GM12874 (cell line): ENCODE results near the gene MYO9A.

Experiments
- CTCF ChIP-seq: IDR thresholded peaks from 2 replicates; pipeline ENCODE4 v1.5.1; 2011; ENCODE audit warnings: low read depth, mild to moderate bottlenecking, control low read depth, low read length, moderate library complexity; ENCODE audit not compliant: insufficient read depth

Gene MYO9A

DNA sequence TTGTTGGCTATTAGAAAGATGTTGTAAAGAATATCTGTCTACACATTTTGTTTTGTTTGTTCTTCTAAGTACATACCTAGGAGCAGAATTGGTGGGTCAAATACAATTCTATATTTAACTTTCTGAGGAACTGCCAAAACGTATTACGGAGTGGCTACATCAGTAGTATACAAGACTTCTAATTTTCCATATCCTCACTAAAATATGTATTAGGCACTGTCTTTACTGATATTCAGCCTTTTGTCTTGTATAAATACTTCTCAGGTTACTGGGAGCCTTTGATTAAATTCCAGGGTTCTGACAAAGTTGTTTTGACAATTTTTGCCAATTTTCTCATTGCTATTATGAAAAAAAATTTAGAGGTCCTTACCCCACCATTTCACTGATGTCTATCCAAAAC is 160.9 kb downstream of the MYO9A start:
- TF ChIP-seq CTCF = no peak

GRCh38 chr15:71951134-71951533 is 166.8 kb downstream of the MYO9A start:
- TF ChIP-seq CTCF = no peak

- no peak for TF ChIP-seq CTCF
Observed at GRCh38 chr15:71945012-71945411, 172.9 kb downstream of the MYO9A start.

- no peak for TF ChIP-seq CTCF
Observed at GRCh38 chr15:71943806-71944205, 174.1 kb downstream of the MYO9A start.

GRCh38 chr15:71939981-71940588 is 177.9 kb downstream of the MYO9A start:
- no peak for TF ChIP-seq CTCF

- no peak for TF ChIP-seq CTCF
Observed at GRCh38 chr15:71937650-71938311, 180.2 kb downstream of the MYO9A start.

DNA sequence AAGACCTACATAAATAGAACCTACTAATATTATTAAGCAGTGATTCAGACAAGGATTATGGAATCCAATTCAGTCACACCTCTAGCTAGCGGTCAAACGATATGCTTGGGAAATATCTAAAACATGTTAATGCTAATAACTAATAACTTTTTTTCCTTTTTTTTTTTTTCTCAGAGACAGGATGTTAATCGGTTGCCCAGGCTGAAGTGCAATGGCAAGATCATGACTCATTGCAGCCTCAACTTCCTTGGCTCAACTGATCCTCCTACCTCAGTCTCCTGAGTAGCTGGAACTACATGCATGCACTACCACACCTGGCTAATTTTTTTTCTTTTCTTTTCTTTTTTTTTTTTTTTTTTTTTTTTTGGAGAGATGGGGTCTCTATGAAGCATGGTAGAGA is 183.5 kb downstream of the MYO9A start:
- TF ChIP-seq CTCF = no peak
